HG03432 (cell line): ENCODE measurements around the gene MGAT4A.

Experiments used
- ATAC-seq: cut with Tn5 transposase; IDR thresholded peaks from one replicate; pipeline ENCODE4 v1.9.1; 2021; ENCODE audit warnings: mild to moderate bottlenecking, moderate library complexity; ENCODE audit not compliant: unreplicated experiment

The MGAT4A gene

DNA sequence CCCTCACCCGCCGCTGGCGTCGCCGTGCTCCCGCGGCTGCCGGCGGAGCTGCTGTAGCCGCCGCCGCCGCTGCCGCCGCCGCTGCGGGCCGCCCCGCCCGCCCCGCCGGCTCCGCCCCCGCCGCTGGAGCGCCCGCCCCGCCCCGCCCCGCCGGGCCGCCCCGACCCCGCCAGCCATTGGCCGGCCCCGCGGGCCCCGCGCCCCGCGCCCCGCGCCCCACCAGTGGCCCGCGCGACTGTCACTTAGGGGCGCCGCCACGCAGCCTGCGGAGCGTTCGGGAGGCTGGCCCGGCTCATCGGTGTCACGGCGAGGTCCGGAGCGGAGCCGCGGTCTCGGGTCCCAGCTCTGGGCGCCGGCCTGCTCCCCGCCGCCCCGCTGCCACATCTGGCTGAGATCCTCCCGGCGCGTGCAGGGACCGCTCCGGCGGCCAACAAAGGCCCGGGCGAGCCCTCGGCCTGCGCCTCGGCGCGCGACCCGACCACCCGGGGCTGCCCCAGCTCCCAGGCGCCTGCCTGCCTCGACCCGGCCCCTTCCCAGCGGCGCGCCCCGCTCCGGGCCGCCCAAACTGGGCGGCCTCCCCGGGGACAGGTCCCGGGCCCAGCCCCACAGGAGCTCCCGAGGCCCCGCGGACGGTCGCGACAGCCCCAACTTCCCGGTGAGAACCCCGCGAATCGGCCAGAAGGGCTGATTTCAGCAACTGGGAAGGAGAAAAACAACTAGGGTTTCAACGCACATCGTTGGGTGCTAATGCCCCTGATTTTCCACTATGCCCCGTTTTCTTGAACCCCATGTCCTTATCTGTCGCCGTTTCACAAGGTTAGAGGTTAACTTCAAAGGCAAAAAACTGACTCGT lies at the start of gene MGAT4A:
Gene MGAT4A, minus strand, starts transcription at position 92 of the 853 bp plus-strand sequence. CDS start 4,800 bp downstream, outside the sequence.
- ATAC-seq, result peak; percentile 86

DNA sequence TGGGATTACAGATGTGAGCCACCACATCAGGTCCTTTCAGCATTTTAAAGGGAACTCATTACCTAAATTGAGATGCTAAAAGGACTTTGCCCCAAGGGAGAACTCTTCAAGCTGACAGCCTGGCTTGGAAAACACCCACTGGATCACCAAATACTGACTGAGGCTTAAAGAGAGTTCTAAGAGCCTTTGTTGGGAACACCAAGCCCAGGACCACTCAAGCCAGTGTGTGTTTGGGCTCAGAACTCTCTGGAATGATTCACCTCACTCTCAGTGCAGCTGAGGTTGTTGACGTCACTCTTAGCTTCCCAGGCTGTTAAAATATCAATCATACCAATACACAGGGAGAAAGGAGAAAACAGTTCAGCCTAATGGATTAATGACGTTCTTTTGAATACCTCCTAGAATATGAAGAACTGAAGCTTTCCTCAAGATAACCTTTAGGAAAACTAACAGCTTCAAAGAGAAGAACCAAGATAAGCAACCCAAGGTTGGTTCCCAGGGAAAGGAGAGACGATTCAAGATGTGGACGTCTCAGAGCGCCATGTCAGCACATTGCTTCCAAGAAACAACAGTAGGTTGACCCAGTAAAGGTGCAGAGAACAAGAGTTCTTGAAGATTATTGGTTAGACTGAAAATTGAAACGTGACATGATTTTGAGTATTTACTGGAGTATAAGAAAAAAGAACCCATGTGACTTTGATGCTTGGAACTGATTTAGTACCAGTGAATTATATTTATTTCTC lies 48.0 kb upstream of the MGAT4A start:
- no peak for ATAC-seq

DNA sequence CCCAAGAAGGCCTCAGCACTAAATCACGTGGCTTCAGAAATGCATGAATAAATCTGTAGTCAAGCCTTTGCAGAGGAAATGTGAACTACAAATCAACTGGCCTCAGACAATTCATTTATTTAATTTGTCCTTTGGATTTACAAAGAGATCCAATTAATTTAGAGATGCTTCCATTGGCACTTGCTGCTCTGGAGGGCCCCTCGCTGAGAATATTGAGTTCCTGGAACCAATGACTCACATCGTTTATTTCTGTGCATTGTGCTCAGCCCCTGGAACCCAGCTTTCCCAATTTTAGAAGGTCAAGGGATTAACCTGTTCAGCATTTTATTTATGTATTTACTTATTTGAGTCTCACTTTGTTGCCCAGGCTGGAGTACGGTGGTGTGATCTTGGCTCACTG lies 47.2 kb upstream of the MGAT4A start:
- ATAC-seq, result no peak

GRCh38 chr2:98777710-98778109 lies 46.8 kb upstream of the MGAT4A start:
- no peak for ATAC-seq

DNA sequence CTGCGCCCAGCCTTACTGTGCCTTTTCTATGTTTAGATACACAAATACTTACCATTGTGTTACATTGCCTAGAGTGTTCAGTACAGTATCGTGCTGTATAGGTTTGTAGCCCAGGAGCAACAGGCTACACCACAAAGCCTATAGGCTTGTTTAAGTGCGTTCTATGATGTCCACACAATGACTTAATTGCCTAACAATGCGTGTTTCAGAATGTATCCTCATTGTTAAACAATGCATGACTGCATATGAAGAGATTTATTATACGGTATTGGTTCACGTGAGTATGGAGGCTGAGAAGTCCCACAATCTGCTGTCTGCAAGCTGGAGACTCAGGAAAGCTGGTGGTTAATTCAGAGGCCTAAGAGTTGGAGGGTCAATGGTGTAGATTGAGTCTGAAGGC lies 46.1 kb upstream of the MGAT4A start:
- ATAC-seq, result no peak

DNA sequence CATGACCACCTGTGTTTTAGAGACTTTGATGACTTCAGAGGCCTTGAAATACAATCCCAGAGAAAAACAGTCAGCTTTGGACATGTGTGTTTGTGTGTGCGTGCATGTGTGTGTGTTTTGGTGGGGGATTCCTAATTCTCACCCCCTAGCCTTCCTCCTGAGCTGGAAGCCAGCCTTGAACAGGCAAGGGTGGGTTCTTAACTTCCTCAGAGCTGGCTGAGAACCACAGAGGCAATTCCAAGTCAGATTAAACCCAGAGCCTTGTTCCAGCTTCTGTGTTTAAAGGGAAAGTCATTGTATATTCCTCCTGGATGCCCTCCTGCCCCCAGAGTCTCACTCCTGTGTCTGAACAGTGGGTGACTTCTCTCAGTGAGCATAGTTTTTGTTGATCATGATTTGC lies 45.2 kb upstream of the MGAT4A start:
- no peak for ATAC-seq

- ATAC-seq, result no peak
These were observed 44.4 kb upstream of the MGAT4A start for GRCh38 chr2:98775146-98775986.

DNA sequence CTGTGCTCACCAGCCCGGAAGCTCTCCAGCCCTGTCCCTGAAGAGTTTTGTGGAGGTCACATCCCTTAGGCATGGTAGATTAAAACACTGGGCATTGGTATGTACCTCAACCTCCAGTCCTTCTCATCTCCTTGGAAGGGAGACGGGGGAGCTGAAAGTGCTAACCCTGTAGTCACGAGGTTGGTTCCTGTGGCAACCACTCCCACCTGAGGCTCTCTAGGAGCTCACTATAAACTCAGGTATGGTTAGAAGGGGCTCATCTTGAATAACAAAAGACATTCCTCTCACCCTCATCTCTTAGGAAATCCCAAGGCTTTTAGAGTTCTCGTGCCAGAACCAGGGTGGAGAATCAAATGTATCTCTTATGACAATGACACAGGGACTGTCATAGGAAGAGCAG lies 43.0 kb upstream of the MGAT4A start:
- no peak for ATAC-seq

GRCh38 chr2:98773169-98773568 lies 42.2 kb upstream of the MGAT4A start:
- ATAC-seq, result no peak

DNA sequence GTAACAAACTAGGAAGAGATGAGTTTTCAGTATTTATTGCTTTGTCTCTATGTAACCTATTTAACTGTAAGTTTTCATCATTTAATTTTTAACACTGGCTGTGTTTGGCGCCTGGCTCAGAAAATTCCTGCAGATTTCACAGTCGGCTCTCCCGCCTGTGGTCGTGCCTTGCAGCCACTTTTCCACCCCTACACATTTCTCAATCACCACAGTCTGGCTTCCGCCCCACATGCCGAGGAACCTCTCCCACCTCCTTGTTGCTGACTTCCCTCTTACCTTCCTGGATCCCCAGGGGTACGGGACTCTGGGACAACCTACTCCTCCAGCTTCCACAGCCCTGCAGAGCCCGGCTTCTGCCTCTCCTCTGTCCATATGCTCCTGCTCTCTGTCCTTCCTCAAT lies 41.6 kb upstream of the MGAT4A start:
- no peak for ATAC-seq

GRCh38 chr2:98771721-98772524 lies 41.0 kb upstream of the MGAT4A start:
- peak; percentile 58 for ATAC-seq

DNA sequence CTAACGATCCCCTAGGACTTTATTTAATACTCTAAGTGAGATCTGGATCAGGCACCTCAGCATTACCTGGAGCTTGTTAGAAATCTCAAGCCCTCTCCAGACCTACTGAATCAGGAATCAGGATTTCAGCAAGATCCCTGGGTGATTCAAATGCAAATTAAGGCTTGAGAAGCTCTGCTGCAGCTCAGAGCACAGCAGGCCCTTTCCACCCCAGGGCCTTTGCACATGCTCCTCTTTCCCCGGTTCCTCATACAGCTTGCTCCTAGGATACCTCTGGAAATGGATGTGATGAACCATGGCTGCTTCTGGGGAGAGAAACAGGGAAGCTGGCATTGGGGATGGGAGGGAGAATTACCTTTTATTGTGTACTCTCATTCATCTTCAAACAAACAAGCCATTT lies 40.3 kb upstream of the MGAT4A start:
- no peak for ATAC-seq

DNA sequence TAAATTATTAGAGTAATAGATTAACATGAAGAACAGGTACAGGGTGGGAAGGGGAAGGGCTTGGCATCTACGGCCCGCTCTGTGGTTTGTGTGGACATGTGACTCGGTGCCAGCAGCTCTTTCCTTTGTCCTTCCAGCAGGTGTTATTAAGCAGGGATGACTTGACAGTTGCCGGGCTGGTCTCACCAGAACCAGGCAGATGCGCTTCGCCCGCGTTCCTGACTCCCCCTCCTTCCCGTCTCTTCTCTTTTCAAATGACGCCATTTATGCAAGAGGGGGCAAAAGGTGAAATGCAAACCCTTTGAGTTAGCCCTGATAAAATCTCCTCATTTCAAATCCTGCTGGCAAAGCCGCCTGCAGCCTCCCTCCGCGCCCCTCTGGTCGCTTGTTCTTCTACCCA lies 38.9 kb upstream of the MGAT4A start:
- ATAC-seq, result no peak

- no peak for ATAC-seq
These were observed 38.2 kb upstream of the MGAT4A start for GRCh38 chr2:98769114-98769476.

GRCh38 chr2:98768384-98769113 lies 37.6 kb upstream of the MGAT4A start:
- no peak for ATAC-seq

DNA sequence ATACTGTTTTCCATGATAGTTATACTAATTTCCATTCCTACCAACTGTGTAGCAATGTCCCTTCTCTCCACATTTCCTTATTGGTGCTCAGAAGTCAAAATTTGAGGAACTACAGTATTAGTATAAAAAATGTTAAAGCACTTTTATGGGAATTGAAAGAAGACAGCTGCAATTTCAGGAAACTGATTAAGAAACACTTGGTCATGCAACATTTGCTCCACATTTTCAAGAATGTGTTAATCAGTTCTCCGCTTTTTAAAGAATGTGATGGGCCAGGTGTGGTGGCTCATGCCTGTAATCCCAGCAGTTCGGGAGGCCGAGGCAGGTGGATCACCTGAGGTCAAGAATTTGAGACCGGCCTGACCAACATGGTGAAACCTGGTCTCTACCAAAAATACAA lies 33.6 kb upstream of the MGAT4A start:
- ATAC-seq, result no peak

- ATAC-seq, result no peak
These were observed 32.4 kb upstream of the MGAT4A start for GRCh38 chr2:98763209-98763951.

- no peak for ATAC-seq
These were observed 31.0 kb upstream of the MGAT4A start for GRCh38 chr2:98761909-98762308.

DNA sequence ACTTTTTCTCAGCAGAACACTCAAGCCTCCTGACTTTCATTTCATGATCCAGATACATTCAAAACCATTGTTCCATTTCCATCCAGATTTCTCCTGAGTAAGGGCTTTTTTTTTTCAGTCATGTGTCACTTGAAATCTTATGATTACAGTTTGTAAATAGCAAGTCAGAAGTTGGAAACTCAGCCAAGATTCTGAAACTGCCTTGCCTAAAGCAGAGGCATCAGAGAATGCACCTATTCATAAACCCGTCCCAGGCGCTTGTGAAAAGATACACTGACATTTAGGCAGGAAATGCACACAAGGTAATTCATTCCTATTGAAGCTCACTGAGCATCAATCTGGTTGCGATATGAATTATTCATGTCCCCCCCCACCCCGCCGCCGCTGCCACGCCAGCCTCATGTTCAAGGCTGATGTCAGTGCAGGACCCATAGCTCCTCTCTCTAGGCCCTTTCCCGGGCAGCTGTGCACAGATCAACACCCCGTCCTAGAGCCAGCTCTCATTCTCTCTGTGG lies 30.4 kb upstream of the MGAT4A start:
- no peak for ATAC-seq
